H1 (cell line): ENCODE results near the gene BLTP3B. TPM values are rescaled to one million over a fixed set of nuclear protein-coding genes. Genes with fewer than 3 reads are reported as not detected.

Source experiments
- CTCF ChIA-PET: fragments of 300-600 bp; sonication (Branson Sonifier 250); formaldehyde crosslinking; loops from one replicate; lab custom pipeline; 2021; ENCODE audit not compliant: partially characterized antibody; lab: Charles Lee
- POLR2A ChIA-PET: fragments of 300-600 bp; sonication (Branson Sonifier 250); formaldehyde crosslinking; loops from one replicate; lab custom pipeline; 2021; ENCODE audit warnings: inconsistent platforms; ENCODE audit not compliant: partially characterized antibody; lab: Charles Lee
- DNase-seq, 2 experiments: peaks; one replicate each; pipeline versions ENCODE4 v3.0.0 to v3.0.0-alpha.2; 2010 to 2022; ENCODE audit warnings: low spot score in 2 of 2, low read depth in 1 of 2, mixed read lengths in 1 of 2
- FAIRE-seq: peaks from 2 replicates; lab custom pipeline; 2011; peaks lifted over from hg19 to GRCh38; lab: Jason Lieb, UNC
- H2AFZ ChIP-seq: 2 replicates; pipeline ENCODE4 v1.8.1; 2012; ENCODE audit warnings: low read length, inconsistent platforms
- H2AK5ac ChIP-seq: 2 replicates; pipeline ENCODE4 v1.6.1; 2013; ENCODE audit warnings: low read depth, low read length
- H2BK120ac ChIP-seq: replicated peaks from 2 replicates; pipeline ENCODE3; 2013; ENCODE audit warnings: low read depth, low read length, inconsistent platforms
- H2BK12ac ChIP-seq: 2 replicates; pipeline ENCODE4 v1.6.1; 2013; ENCODE audit warnings: low read depth, low read length
- H2BK15ac ChIP-seq: 2 replicates; pipeline ENCODE4 v1.6.1; 2013; ENCODE audit warnings: low read length
- H2BK20ac ChIP-seq: 2 replicates; pipeline ENCODE4 v1.6.1; 2013; ENCODE audit warnings: low read length
- H2BK5ac ChIP-seq: 2 replicates; pipeline ENCODE4 v1.6.1; 2013; ENCODE audit warnings: low read depth, low read length
- H3K14ac ChIP-seq: 2 replicates; pipeline ENCODE4 v1.6.1; 2013; ENCODE audit warnings: inconsistent platforms; ENCODE audit not compliant: insufficient read length
- H3K18ac ChIP-seq: 2 replicates; pipeline ENCODE4 v1.6.1; 2013; ENCODE audit warnings: low read length; ENCODE audit errors: extremely low read depth
- H3K23ac ChIP-seq: 2 replicates; pipeline ENCODE4 v1.6.1; 2013; ENCODE audit warnings: inconsistent platforms; ENCODE audit not compliant: insufficient read length
- H3K23me2 ChIP-seq: 2 replicates; pipeline ENCODE4 v1.6.1; 2013; ENCODE audit warnings: low read depth, low read length
- H3K27ac ChIP-seq: 2 replicates; pipeline ENCODE4 v1.6.1; 2011; ENCODE audit warnings: low read depth, low read length, inconsistent platforms
- H3K27me3 ChIP-seq, 4 experiments: replicated peaks in 1 of 4; 1 replicate in 1 of 4; 2 replicates in 3 of 4; pipeline versions ENCODE4 v1.6.1 to v1.8.1; 2011 to 2013; ENCODE audit warnings: low read length in 3 of 4, mild to moderate bottlenecking in 3 of 4, inconsistent platforms in 2 of 4, mixed read lengths in 2 of 4, moderate library complexity in 1 of 4; ENCODE audit not compliant: control insufficient read depth in 3 of 4, insufficient read depth in 3 of 4; ENCODE audit errors: extremely low read depth in 1 of 4
- H3K36me3 ChIP-seq, 4 experiments: 2 replicates each; pipeline versions ENCODE4 v1.6.1 to v1.8.1; 2011 to 2013; ENCODE audit warnings: mild to moderate bottlenecking in 4 of 4, low read length in 3 of 4, moderate library complexity in 2 of 4, control low read depth in 1 of 4, inconsistent platforms in 1 of 4; ENCODE audit not compliant: insufficient read depth in 4 of 4, control insufficient read depth in 2 of 4
- H3K4ac ChIP-seq: replicated peaks from 2 replicates; pipeline ENCODE3; 2013; ENCODE audit warnings: low read length, low read depth, mixed read lengths, inconsistent platforms; ENCODE audit not compliant: insufficient read length
- H3K4me1 ChIP-seq, 4 experiments: replicated peaks in 1 of 4; 1 replicate in 1 of 4; 2 replicates in 3 of 4; pipeline versions ENCODE4 v1.6.1 to v1.8.1; 2011 to 2013; ENCODE audit warnings: low read length in 3 of 4, inconsistent platforms in 2 of 4, mixed read lengths in 1 of 4; ENCODE audit not compliant: insufficient read depth in 4 of 4, control insufficient read depth in 3 of 4
- H3K4me2 ChIP-seq, 2 experiments: 2 replicates each; pipeline versions ENCODE4 v1.6.1 to v1.8.1; 2011 to 2013; ENCODE audit warnings: low read depth in 2 of 2, low read length in 2 of 2, control low read depth in 1 of 2, inconsistent platforms in 1 of 2, mild to moderate bottlenecking in 1 of 2; ENCODE audit not compliant: insufficient read depth in 1 of 2
- H3K4me3 ChIP-seq, 4 experiments: fragments of 200-600, 300-600 bp in 1 of 4; sonication (generic), shearing (Covaris generic), sonication (Bioruptor Twin) in 1 of 4; 2 replicates each; pipeline versions ENCODE4 v1.5.1 to v1.8.1; 2011 to 2016; ENCODE audit warnings: low read length in 4 of 4, low read depth in 3 of 4, control low read depth in 2 of 4, inconsistent platforms in 2 of 4, mild to moderate bottlenecking in 2 of 4, mixed read lengths in 1 of 4, moderate library complexity in 1 of 4; ENCODE audit not compliant: insufficient read depth in 2 of 4; ENCODE audit errors: extremely low read depth in 1 of 4
- H3K56ac ChIP-seq: replicated peaks from 2 replicates; pipeline ENCODE3; 2013; ENCODE audit warnings: low read depth, mild to moderate bottlenecking, mixed read lengths, low read length, inconsistent platforms; ENCODE audit not compliant: insufficient read length
- H3K79me1 ChIP-seq: 2 replicates; pipeline ENCODE4 v1.6.1; 2013; ENCODE audit warnings: low read depth, low read length, control low read depth
- H3K79me2 ChIP-seq, 2 experiments: 2 replicates each; pipeline versions ENCODE4 v1.6.1 to v1.8.1; 2012 to 2013; ENCODE audit warnings: low read length in 2 of 2, mild to moderate bottlenecking in 2 of 2, inconsistent platforms in 1 of 2; ENCODE audit not compliant: insufficient read depth in 2 of 2, control insufficient read depth in 1 of 2
- H3K9ac ChIP-seq, 4 experiments: replicated peaks in 1 of 4; 1 replicate in 1 of 4; 2 replicates in 3 of 4; pipeline versions ENCODE4 v1.6.1 to v1.8.1; 2011 to 2013; ENCODE audit warnings: low read depth in 3 of 4, low read length in 3 of 4, control low read depth in 2 of 4, mild to moderate bottlenecking in 2 of 4, moderate library complexity in 2 of 4, inconsistent platforms in 1 of 4; ENCODE audit errors: extremely low read depth in 1 of 4
- H3K9me3 ChIP-seq, 2 experiments: 2 replicates each; pipeline versions ENCODE4 v1.6.1 to v1.8.1; 2012 to 2013; ENCODE audit warnings: mild to moderate bottlenecking in 2 of 2, moderate library complexity in 2 of 2, control low read depth in 1 of 2, inconsistent platforms in 1 of 2, low read depth in 1 of 2, low read length in 1 of 2, mixed read lengths in 1 of 2; ENCODE audit not compliant: insufficient read depth in 2 of 2
- H4K20me1 ChIP-seq, 2 experiments: replicated peaks in 1 of 2; 2 replicates each; pipeline versions ENCODE3 to v1.8.1; 2011 to 2013; ENCODE audit warnings: inconsistent platforms in 2 of 2, low read length in 2 of 2, mild to moderate bottlenecking in 1 of 2; ENCODE audit not compliant: insufficient read depth in 2 of 2, control insufficient read depth in 1 of 2
- H4K5ac ChIP-seq: 2 replicates; pipeline ENCODE4 v1.6.1; 2013; ENCODE audit warnings: low read length, low read depth, mixed read lengths, inconsistent platforms; ENCODE audit not compliant: insufficient read length
- H4K8ac ChIP-seq: 2 replicates; pipeline ENCODE4 v1.8.0; 2013; ENCODE audit warnings: mild to moderate bottlenecking, moderate library complexity, low read length, inconsistent platforms; ENCODE audit not compliant: insufficient read depth; ENCODE audit errors: extremely low read depth
- H4K91ac ChIP-seq: replicated peaks from 2 replicates; pipeline ENCODE3; 2013; ENCODE audit warnings: low read length, mixed read lengths, inconsistent platforms; ENCODE audit not compliant: insufficient read length
- EGR1 ChIP-seq: IDR thresholded peaks from 2 replicates; pipeline ENCODE4 v1.6.1; 2011; ENCODE audit warnings: low read depth, low read length, borderline replicate concordance
- EZH2 ChIP-seq: fragments of 200-600 bp; sonication (generic); IDR thresholded peaks from 2 replicates; pipeline ENCODE4 v1.7.1; 2012; ENCODE audit warnings: low read depth, mild to moderate bottlenecking, moderate library complexity, low read length, inconsistent platforms; ENCODE audit not compliant: severe bottlenecking
- HDAC2 ChIP-seq, 2 experiments: fragments of 300-600 bp in 1 of 2; sonication (generic) in 1 of 2; IDR thresholded peaks; 2 replicates each; pipeline ENCODE4 v1.6.1; 2011 to 2012; ENCODE audit warnings: low read depth in 2 of 2, low read length in 2 of 2, mild to moderate bottlenecking in 2 of 2, moderate library complexity in 2 of 2, borderline replicate concordance in 1 of 2, inconsistent platforms in 1 of 2
- RBBP5 ChIP-seq: IDR thresholded peaks from 2 replicates; pipeline ENCODE4 v1.7.1; 2012; ENCODE audit warnings: low read depth, mild to moderate bottlenecking, inconsistent platforms, low read length, moderate library complexity, borderline replicate concordance
- SIN3A ChIP-seq, 2 experiments: IDR thresholded peaks in 1 of 2; conservative IDR thresholded peaks in 1 of 2; 2 replicates each; pipeline ENCODE4 v1.6.1; 2011 to 2012; ENCODE audit warnings: low read length in 2 of 2, improper control_type of control experiment in 1 of 2, low read depth in 1 of 2, mild to moderate bottlenecking in 1 of 2
- SIRT6 ChIP-seq: IDR thresholded peaks from one replicate; pipeline ENCODE4 v1.7.1; 2012; ENCODE audit warnings: low read length, inconsistent platforms
- TBP ChIP-seq: IDR thresholded peaks from 2 replicates; pipeline ENCODE4 v1.6.1; 2011; ENCODE audit warnings: low read depth, low read length, improper control_type of control experiment
- WGBS, 2 experiments: shearing (Covaris generic) in 1 of 2; methylation state at CpG; one replicate each; pipeline versions ENCODE4 v1.1.6 to v1.1.7; 2013 to 2015; ENCODE audit warnings: low lambda C conversion rate in 2 of 2, mixed read lengths in 2 of 2, inconsistent platforms in 1 of 2, low coverage in 1 of 2, missing lambda C conversion rate in 1 of 2; ENCODE audit not compliant: insufficient replicate concordance in 2 of 2, insufficient coverage in 1 of 2, insufficient read length in 1 of 2; ENCODE audit errors: extremely low coverage in 1 of 2, missing lambda C conversion rate in 1 of 2; 5-methylcytosine and 5-hydroxymethylcytosine counted together
- polyA plus RNA-seq, 7 experiments: library from polyadenylated mRNA; depleted of rRNA in 3 of 7; stranded (reverse) in 5 of 7; unstranded in 2 of 7; fragments of >200 nt in 5 of 7; fragments of 200-250 nt in 2 of 7; gene quantifications; 1 replicate in 5 of 7; 2 replicates in 1 of 7; 4 replicates in 1 of 7; pipeline versions ENCODE4 v1.2.1 to v1.2.3, GENCODE V29; 2011 to 2013; ENCODE audit warnings: missing spikeins in 2 of 7, mixed read lengths in 2 of 7
- total RNA-seq: library from RNA; stranded (reverse); fragmentation: NEBNext Ultra II Directional; extraction: Animal tissue kit (Norgen Biotek cat#: 25700); gene quantifications from 2 replicates; pipeline ENCODE4 v1.2.1, GENCODE V29; 2021

The BLTP3B gene
- total and polyA plus RNA-seq, 2 of the 8 experiments (the other 6 are each of a cell fraction or from before 2014, with no cell fraction given): 7.0 to 28.6 TPM

DNA sequence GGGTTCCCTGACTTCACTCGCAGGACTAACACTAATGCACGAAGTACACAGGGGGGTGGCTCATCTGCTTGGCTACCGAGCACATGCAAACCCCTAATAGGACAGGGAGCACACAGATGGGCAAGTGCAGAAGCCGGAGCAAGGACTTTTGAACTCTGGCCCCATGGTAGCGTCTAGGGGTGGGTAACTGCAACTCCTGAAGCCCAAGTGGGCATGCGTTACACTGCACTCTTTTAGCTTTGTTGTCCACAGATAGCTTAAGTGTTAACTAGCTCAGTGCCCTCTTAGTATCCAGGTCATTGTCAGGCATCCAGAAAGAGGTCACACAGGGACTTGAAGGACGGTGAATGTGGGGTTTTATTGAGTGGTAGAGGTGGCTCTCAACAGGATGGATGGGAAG, 3.0 kb upstream of the BLTP3B start:
- H2BK15ac ChIP-seq: no peak overlapping the region
- H4K5ac ChIP-seq: no peak overlapping the region
- no peak overlapping the region for H2AFZ ChIP-seq
- POLR2A ChIA-PET: interaction anchor here (1.9 to 2.0 kb wide), 2 partner anchors 12 to 18 kb away, joined by 4 to 6 read pairs; no protein-coding TSS in a partner anchor
- no peaks in the 10 kb centered on the region for H3K27me3 ChIP-seq
- H4K8ac ChIP-seq: no peak overlapping the region
- no peak overlapping the region for H3K23ac ChIP-seq
- H3K4ac ChIP-seq: no peak overlapping the region
- peaks cover 1 to 4% of the 10 kb centered on the region in 2 experiments for H4K20me1 ChIP-seq
- H2BK12ac ChIP-seq: no peak overlapping the region
- no peak overlapping the region for H3K18ac ChIP-seq
- peaks cover 0 to 9% of the 10 kb centered on the region in 2 experiments; a peak in 2 of 4 replicates for H3K9me3 ChIP-seq
- H2BK20ac ChIP-seq: 0 out of 2 replicates have a peak overlapping the region, but pooled peaks have one; percentile 56
- peaks cover 2% of the 10 kb centered on the region; the same call in 1 of the 2 replicates for H3K79me1 ChIP-seq
- CTCF ChIA-PET: interaction anchor here (1.6 to 3.8 kb wide), 3 partner anchors 9 to 50 kb away, joined by 3 to 27 read pairs (median 3); no protein-coding TSS in a partner anchor
- no peaks in the 10 kb centered on the region for H3K36me3 ChIP-seq
- H3K27ac ChIP-seq: no peak overlapping the region
- 0 out of 7 replicates have a peak, but pooled peaks cover 0 to 2% (median 0%) of the 10 kb centered on the region in 4 experiments for H3K4me1 ChIP-seq
- 90% methylated on average over 7 of the region's 7 CpGs; no CpG with 5 or more reads in 1 of the 2 experiments for WGBS, 2 experiments
- no peak overlapping the region for H3K9ac ChIP-seq
- FAIRE-seq (no peak), DNase-seq (no peak)
- no peak overlapping the region for H4K91ac ChIP-seq
- H3K56ac ChIP-seq: no peak overlapping the region
- H3K14ac ChIP-seq: no peak overlapping the region
- TF ChIP-seq EZH2 (no peak), RBBP5 (no peak), HDAC2 (IDR thresholded peaks at IDR 0.05; ENCODE audit: borderline replicate concordance in 1 of 2, low read depth in 2 of 2, low read length in 2 of 2) (no peak), SIRT6 (no peak), SIN3A (conservative IDR thresholded peaks at IDR 0.05 in 1 of 2, IDR thresholded peaks at IDR 0.05 in 1 of 2; ENCODE audit: low read depth in 1 of 2, low read length in 2 of 2) (no peak), EGR1 (no peak), TBP (no peak)
- H3K4me2 ChIP-seq: no peak overlapping the region
- no peak overlapping the region for H2BK5ac ChIP-seq
- H3K79me2 ChIP-seq: peaks cover 3 to 14% of the 10 kb centered on the region in 2 experiments; a peak in 2 of 4 replicates
- no peak overlapping the region for H3K4me3 ChIP-seq
- no peak overlapping the region for H2BK120ac ChIP-seq
- no peaks in the 10 kb centered on the region; the same call in 1 of the 2 replicates for H3K23me2 ChIP-seq
- no peak overlapping the region for H2AK5ac ChIP-seq
